Endothelial cell (in vitro differentiated cells): ENCODE results near the gene SHKBP1. TPM values are rescaled to one million over a fixed set of nuclear protein-coding genes. Genes with fewer than 3 reads are reported as not detected.

ENCODE experiments used
- DNase-seq: peaks from one replicate; pipeline ENCODE4 v3.0.0; 2021; ENCODE audit warnings: low spot score
- H3K27ac Mint-ChIP-seq: one replicate; pipeline ENCODE4 v1.8.0; 2021; ENCODE audit warnings: mixed read lengths, inconsistent platforms; ENCODE audit not compliant: unreplicated experiment
- H3K27me3 Mint-ChIP-seq: one replicate; pipeline ENCODE4 v1.8.0; 2021; ENCODE audit warnings: mild to moderate bottlenecking, moderate library complexity, mixed read lengths, inconsistent platforms; ENCODE audit not compliant: unreplicated experiment
- H3K36me3 Mint-ChIP-seq: one replicate; pipeline ENCODE4 v1.8.0; 2021; ENCODE audit warnings: mild to moderate bottlenecking, low read depth, mixed read lengths, inconsistent platforms; ENCODE audit not compliant: unreplicated experiment
- H3K4me1 Mint-ChIP-seq: one replicate; pipeline ENCODE4 v1.8.0; 2021; ENCODE audit warnings: mild to moderate bottlenecking, mixed read lengths, inconsistent platforms; ENCODE audit not compliant: unreplicated experiment
- H3K4me3 Mint-ChIP-seq: one replicate; pipeline ENCODE4 v1.8.0; 2021; ENCODE audit warnings: mild to moderate bottlenecking, mixed read lengths, inconsistent platforms; ENCODE audit not compliant: unreplicated experiment
- H3K9me3 Mint-ChIP-seq: one replicate; pipeline ENCODE4 v1.8.0; 2021; ENCODE audit warnings: mixed read lengths, inconsistent platforms; ENCODE audit not compliant: unreplicated experiment
- total RNA-seq: library from RNA; stranded (reverse); fragmentation: NEBNext Ultra II Directional; extraction: Animal tissue kit (Norgen Biotek cat#: 25700); gene quantifications from one replicate; pipeline ENCODE4 v1.2.1, GENCODE V29; 2021; ENCODE audit not compliant: unreplicated experiment
- TF ChIP-seq, protein P1 (sequence below): fragments of 200-600 bp; sonication (generic); IDR thresholded peaks from one replicate; pipeline ENCODE4 v1.5.0; 2021; ENCODE audit warnings: antibody characterized with exemption; ENCODE audit not compliant: unreplicated experiment

Gene SHKBP1
- total RNA-seq, 1 donor from 2014 or later: 84.6 TPM

DNA sequence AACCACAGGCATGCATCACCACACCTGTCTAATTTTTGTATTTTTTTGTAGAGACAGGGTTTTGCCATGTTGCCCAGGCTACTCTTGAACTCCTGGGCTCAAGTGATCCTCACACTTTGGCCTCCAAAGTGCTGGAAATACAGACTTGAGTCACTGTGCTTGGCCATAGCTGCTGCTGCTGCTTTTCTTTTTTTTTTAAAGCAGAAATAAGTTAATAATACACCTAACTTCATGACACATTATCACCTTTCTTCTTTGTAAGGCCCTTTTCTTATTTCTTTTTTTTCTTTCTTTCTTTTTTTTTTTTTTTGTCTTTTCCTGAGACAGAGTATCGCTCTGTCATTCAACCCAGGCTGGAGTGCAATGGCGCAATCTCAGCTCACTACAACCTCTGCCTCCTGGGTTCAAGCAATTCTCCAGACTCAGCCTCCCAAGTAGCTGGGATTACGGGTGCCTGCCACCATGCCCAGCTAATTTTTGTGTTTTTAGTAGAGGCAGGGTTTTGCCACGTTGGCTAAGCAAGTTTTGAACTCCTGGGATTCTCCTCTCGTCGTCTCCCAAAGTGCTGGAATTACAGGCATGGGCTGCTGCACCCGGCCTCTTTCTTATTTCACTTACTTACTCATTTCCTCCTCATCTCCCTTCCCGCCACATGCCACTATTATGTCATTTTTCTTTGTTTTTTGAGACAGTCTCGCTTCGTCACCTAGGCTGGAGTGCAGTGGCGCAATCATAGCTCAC is 8.7 kb downstream of the SHKBP1 start:
- TF ChIP-seq, protein P1, sequence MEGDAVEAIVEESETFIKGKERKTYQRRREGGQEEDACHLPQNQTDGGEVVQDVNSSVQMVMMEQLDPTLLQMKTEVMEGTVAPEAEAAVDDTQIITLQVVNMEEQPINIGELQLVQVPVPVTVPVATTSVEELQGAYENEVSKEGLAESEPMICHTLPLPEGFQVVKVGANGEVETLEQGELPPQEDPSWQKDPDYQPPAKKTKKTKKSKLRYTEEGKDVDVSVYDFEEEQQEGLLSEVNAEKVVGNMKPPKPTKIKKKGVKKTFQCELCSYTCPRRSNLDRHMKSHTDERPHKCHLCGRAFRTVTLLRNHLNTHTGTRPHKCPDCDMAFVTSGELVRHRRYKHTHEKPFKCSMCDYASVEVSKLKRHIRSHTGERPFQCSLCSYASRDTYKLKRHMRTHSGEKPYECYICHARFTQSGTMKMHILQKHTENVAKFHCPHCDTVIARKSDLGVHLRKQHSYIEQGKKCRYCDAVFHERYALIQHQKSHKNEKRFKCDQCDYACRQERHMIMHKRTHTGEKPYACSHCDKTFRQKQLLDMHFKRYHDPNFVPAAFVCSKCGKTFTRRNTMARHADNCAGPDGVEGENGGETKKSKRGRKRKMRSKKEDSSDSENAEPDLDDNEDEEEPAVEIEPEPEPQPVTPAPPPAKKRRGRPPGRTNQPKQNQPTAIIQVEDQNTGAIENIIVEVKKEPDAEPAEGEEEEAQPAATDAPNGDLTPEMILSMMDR: no peak
- Mint-ChIP-seq H3K9me3 (no peaks in the 10 kb centered on the region), H3K36me3 (peaks cover 41% of the 10 kb centered on the region), H3K4me3 (no peak overlapping the region), H3K27ac (no peak overlapping the region), H3K4me1 (no peaks in the 10 kb centered on the region), H3K27me3 (peaks cover 6% of the 10 kb centered on the region)
- no peak for DNase-seq

DNA sequence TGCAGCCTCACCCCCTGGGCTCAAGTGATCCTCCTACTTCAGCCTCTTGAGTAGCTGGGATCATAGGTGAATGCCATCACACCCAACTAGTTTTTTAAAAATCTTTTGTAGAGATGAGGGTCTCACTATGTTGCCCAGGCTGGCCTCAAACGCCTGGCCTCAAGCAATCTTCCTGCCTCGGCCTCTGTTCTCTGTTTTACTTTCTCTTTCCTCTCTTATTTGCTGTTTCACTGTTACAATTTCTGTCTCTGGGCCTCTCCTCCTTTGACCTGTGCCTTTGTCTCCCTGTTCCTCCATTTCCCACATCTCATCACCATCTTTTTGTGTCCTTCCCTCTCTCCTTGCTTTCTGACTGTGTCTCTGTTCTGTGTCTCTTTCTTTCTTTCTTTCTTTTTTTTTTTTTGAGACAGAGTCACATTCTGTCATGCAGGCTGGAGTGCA is 9.3 kb downstream of the SHKBP1 start:
- DNase-seq: no peak
- TF ChIP-seq, protein P1: no peak
- Mint-ChIP-seq H3K27ac (no peak overlapping the region), H3K4me1 (no peaks in the 10 kb centered on the region), H3K9me3 (no peaks in the 10 kb centered on the region), H3K27me3 (peaks cover 7% of the 10 kb centered on the region), H3K4me3 (no peak overlapping the region), H3K36me3 (peaks cover 35% of the 10 kb centered on the region)

DNA sequence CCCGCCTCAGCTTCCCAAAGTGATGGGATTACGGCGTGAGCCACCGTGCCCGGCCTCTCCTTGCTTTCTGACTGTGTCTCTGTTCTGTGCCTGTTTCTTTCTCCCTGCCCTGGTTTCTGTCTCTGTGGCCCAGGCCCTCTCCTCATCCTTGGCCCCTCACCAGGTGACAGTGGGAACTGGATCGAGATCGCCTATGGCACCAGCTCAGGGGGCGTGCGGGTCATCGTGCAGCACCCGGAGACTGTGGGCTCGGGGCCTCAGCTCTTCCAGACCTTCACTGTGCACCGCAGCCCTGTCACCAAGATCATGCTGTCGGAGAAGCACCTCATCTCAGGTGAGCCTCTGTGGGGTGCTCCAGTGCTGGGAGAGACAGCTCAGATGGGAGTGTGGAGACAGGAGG is 9.9 kb downstream of the SHKBP1 start:
- DNase-seq: no peak
- peak overlapping the region; percentile 7 for H3K4me3 Mint-ChIP-seq
- TF ChIP-seq, protein P1: no peak
- no peaks in the 10 kb centered on the region for H3K4me1 Mint-ChIP-seq
- no peaks in the 10 kb centered on the region for H3K9me3 Mint-ChIP-seq
- H3K27me3 Mint-ChIP-seq: peaks cover 8% of the 10 kb centered on the region
- peaks cover 33% of the 10 kb centered on the region for H3K36me3 Mint-ChIP-seq
- no peak overlapping the region for H3K27ac Mint-ChIP-seq

DNA sequence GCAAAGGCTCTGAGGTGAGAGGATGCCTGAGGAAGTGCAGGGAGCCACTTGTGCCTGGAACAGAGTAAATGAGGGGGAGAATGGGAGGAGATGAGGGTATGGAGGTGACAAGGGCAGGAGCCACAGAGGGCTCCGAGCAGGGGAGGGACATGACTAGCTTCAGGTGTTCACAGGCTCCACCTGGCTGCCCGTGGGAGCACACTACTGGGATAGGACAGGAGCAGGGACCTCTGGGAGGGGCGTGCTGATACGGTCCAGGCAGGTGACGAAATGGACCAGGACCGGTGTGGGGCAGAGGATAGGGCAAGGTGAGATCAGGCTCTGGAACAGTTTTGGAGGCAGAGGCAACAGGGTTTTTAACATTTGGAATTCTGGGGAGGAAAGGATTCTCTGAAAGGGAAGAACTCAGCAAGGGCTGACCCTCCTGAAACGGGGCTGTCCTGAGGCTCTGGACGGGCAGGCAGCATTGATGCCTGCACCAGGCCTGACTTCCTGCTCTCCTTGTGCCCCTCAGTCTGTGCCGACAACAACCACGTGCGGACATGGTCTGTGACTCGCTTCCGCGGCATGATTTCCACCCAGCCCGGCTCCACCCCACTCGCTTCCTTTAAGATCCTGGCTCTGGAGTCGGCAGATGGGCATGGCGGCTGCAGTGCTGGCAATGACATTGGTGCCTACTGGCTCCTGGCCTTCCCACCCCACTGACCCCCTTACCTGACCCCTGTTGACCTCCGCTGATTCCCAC is 11.6 kb downstream of the SHKBP1 start:
- Mint-ChIP-seq H3K4me3 (peak overlapping the region; percentile 24), H3K9me3 (no peaks in the 10 kb centered on the region), H3K36me3 (peaks cover 25% of the 10 kb centered on the region), H3K4me1 (no peaks in the 10 kb centered on the region), H3K27me3 (peaks cover 8% of the 10 kb centered on the region), H3K27ac (no peak overlapping the region)
- TF ChIP-seq, protein P1: no peak
- DNase-seq: no peak
